NCI-H2196 treated with DMSO at 0.1 percent for 48 hours (cell line): Measurements from ENCODE around the gene MECP2.

Source experiments
- DNase-seq: peaks from one replicate; lab custom pipeline; 2025; ENCODE audit not compliant: unreplicated experiment; lab: John Stamatoyannopoulos, UW

MECP2 gene

DNA sequence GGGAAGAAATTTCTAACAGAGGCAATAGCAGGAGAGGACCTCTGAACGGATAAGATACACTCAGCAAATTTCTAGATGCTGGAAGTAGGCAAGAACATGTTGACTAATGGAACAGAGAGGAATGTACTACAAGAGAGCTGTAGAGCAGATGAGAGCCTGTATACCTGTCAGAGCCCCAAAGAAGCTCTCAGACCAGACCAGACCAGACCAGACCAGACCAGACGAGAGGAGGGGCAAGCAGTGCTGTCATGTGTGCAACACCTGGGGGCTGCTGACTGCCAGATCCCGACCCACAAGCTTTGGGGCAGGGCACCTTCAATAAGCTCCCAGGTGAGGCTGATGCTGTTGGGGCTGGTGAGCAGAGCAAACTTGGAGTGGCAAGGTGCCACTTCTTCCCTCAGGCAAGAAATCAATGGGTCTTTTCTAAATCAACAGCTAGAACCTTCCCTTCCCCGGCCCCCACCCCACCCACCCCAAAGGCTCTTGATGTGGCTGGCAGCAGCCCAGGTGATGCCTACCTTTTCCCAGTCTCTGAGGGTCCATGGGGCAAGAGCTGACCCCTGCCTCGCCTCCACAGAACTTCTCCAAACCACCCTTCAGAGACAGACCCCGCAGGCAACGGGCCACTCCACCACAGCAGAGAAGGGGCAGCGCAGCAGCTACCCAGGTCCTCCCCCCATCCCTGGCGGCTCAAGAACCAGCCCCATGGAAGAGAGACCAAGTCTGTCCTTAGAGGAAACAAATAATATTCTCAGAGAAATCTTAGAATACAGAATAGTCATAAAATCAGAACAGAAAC, 32.7 kb downstream of the MECP2 start:
- DNase-seq, result no peak

DNA sequence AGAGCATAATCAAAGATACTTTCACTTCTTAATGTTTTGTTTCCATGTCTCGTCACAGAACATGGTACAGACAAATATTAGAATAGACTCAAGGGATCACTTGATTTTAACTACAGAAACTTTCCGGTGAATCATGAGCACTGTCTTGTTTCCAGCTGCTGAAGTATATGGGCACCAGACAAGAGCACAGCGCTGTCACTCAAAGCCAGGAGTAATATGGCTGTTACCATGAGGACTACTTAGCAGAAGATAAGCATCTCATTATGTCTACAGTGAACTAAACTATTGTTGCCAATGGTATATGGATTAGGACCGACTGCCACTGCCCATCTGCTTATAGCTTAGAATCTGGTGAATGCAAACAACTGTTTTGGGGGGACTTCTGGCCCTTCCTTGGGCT, 34.3 kb downstream of the MECP2 start:
- DNase-seq, result no peak

DNA sequence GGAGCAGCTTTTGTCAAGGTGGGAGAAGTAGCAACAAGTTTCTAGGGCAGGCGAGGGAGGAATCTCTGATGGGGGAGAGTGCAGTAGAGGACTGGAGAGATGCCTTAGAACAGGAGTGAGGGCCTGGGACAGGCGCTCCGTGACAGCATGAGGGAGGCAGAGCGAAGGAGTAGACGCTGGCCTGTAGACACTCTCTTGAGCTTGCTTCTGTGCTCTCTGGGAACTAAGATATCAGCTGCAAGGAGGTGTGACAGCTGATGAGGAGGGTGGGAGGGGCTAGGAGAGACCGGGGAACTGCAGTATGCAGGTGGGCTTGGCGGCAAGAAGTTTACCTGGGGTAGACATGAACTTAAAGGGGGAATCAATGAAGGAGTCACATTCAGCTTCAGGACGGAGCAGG, 35.7 kb downstream of the MECP2 start:
- no peak for DNase-seq

DNA sequence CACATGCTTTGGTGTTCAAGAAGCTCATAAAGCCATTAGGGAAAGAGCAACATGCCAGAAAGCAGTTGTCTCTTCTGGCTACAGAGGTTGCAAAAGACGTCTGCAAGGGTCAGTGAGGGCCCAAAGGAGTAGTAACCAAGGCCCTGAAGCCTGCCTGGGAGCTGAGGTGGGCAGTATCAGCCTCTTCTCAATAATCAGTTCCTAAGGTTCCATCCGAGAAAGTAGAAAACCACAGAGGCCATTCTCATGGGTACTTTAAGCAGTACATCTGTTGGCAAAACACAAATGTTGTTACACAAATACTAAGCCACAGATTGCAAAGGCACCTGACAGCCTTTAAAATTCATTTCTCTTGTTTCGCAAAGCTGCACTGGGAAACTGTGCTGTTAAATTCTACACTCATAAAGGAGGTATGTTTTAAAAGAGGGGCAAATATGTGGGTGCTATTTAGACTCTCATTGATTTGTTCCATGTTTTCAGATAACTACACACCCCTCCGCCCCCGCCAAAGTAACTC, 37.7 kb downstream of the MECP2 start:
- no peak for DNase-seq

DNA sequence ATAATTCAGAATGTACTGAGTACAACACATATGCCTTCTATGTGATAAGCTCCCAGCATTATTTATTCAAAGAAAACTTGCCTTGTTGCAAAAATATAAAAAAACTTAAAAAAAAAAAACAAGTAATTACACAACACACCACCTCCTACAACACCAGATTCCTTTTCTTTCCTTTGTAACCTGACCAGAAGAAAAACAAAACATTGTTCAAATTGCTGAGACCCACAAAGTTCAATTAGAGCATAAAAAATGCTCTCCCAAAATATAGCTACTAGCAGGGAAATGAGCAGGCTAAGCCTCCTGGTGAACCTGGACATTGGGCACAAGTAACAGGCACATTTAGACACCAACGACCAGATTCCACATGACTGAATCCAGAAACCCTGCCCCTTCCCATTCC, 38.3 kb downstream of the MECP2 start:
- no peak for DNase-seq

DNA sequence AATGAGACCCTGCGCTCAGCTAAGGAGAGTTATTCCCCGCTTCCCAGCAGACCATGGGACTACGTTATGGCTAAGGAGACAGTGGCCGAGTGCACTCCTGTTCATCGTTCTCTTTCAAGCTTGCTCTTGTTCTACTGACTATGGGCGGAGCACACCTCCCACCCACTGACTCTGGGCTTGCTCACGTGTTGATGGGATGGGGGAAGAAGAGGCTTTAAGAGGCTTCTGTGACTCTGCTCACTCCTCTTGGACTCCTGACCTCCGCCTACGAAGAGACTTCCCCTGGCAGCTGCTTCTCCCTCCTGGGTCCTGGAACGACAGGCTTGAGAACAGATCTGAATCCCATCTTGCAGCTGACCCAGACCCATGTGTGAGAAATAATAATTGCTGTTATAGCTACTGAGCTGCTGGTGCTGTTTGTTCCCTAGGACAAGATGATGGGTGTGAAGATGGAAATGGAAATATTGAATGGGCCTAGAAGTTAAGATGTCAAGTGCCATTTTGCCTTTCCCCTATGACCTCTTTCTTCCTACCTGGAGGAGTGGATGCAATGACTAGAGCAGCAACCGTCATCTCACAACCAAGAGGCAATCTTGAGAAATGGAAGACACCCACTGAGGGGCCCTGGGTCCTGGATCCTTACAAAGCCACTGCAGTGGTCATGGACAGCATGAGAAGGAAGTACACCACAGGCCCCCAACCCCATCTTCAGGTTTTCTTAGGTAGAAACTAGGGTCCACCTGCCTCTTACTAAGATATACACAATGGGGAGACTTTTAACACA, 39.1 kb downstream of the MECP2 start:
- no peak for DNase-seq

DNA sequence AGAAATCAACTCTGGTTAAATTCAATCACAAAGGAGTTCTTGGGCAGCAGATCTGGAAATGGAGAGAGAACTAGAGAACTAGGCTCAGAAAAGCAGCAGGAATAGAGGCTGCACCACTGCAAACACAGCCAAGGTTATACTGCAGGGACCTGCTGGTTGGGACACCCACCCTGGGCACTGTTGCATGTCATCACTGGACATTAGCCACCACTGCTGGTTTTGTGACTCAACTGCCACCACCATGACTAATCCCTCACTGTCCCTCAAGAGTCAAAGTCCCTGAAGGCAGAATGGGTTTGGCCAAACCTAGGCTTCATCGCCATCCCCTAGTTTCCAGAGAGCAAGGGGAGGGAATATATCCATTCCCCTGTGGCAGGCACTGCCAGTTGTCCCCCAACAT, 39.7 kb downstream of the MECP2 start:
- DNase-seq, result no peak

DNA sequence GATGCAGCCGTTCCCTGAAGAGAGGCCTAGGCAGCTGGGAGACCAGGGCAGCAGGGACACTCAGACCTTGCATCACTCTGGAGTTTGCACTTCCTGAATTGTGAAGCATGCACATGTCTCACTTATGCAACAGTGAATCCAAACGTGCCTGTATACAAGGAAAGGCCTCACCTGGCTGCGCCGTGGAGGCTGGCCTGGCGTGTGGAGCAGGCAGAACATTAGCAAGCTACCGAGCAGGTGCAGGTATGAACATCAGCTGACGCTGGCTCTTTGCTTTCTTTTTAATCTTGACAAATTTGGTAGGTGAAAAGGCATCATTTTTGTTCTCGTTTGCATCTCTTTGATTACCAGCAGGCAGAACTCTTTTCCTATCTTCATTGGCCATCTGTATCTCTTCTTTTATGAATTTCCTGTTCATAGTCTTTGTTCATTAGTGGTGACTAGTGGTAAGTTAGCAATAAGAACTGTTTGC, 40.7 kb downstream of the MECP2 start:
- DNase-seq, result no peak

DNA sequence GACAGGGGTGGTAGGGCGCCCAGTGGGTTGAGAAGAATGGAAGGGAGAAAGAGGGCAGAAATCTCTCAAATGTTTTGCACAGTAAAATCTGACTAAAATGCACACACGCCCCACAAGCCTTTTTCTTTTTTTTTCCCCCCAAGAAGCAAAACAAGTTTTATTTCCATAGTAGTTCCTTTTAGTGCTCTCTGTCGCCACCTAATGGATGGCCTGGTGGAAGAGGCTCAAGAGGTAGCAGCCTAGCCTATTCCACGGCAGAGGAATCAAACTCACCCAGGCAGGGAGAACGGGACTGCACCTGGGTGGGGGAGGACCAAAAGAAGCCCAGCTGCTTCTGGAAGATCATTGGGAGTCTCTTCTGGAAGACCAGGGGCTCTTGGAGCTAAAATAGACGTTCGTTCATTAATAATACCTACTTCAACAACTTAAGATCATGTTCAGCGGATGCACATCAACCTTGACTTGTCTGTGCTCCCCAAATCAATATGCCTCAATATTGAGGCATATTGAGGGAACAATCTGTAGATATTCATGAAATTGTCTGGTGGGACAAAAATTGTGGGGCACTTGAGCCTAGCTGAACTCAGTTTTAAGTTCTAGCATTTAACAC, 46.2 kb downstream of the MECP2 start:
- DNase-seq, result peak; percentile 9

DNA sequence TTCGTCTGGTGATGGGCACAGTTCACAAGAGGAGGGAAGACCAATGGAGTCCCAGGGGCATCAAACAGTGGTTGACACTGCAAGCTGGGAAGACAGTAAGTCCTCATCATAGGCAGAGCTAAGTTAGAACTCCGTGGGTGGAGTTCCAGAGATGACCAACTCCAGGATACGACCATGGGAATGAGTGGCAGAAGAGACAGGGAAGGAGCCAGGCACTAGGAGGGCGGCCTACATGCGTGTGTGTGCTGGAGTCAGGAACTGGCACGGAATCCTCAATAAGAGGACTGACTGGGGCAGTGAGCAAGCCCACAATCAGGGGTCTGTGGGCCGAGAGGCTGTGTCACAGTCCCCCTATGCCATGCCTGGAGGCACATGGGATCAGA, 47.4 kb downstream of the MECP2 start:
- no peak for DNase-seq

DNA sequence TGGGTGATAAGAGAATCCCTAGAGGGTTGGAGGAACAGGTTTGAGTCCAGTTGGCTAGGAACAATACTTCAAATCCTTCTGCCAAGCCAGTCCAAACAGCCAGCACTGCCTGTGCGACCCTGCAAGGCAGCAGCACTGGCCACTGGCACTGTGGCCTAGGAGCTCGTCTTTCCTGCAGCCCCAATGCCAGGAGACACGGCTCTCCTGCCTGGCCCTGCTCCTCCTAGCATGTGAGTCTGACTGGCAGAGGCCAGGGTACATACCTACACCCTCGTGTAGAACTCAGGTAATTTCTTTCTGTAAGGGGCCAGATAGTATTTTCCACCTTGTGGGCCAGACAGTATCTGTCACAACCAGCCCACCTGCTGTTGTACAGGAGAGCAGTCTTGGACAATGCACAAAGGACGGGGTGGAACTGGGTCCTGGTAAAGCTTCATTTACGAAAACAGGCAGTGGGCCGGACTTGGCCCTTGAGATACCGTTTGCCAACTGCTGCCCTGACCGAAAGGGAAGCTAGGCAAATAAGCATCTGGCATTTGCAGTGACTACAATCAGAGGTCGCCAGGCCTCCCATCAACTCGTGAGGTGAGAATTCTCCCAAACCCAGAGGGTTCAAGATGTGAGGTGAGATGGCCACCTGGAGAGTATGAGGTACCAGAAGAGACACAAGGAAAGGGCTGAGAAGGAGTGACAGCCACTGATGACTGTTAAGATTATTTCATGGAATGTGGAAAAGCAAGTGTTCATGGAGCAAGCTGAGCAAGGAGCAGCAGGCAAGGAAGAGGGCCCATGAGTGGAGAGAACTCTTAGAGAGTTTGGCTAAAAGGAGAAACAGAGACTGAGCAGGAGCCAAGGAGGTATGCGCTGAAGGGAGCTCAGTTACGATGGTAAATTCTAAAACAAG, 48.1 kb downstream of the MECP2 start:
- no peak for DNase-seq

DNA sequence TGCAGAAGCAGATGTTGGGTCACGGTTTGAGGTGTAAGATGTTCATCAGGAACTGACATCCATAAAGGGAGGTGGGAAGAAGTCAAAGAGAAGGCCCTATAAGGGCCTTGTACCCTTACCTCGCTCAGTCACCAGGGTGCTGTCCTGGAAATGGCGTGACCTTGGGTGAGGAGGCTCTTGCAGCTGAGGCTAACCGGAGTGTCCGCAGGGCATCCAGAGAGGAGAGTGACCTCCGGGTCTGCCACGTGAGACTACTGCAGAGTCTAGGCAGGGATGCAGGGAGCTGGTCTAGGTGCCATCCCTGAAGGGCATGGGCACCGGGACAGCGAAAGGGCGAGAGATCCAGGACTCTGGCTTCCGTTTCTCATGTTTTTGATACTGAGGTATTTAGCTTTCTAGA, 49.1 kb downstream of the MECP2 start:
- no peak for DNase-seq

DNA sequence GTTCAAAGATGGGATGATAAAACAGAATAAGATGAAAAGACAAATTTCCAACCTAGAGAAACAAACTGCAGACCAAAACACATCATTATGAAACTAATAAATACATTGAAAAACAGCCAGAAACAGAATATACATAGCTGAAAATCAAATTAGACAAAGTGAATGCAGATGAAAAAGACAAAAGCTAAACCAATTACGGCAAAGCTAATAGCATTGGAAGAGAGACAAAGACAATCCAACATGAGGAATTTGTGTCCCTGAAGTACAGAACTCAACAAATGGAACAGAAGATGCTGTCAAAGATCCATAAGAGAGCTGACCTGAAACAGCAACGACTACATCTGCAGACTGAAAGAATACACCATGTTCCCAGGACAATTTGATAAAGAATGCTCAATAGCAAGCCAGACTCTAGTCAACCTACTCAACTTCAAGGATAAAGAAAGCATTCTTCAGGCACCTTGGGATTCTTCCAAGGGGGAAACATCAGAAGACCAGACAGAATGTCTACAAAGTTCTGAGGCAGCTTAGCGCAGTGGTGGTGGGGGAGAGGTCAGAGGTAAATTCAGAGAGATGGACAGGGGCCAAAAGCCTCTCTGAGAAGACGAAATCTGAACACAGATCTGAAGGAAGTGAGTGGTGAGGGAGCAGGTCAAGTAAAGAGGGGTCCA, 50.4 kb downstream of the MECP2 start:
- DNase-seq, result no peak

DNA sequence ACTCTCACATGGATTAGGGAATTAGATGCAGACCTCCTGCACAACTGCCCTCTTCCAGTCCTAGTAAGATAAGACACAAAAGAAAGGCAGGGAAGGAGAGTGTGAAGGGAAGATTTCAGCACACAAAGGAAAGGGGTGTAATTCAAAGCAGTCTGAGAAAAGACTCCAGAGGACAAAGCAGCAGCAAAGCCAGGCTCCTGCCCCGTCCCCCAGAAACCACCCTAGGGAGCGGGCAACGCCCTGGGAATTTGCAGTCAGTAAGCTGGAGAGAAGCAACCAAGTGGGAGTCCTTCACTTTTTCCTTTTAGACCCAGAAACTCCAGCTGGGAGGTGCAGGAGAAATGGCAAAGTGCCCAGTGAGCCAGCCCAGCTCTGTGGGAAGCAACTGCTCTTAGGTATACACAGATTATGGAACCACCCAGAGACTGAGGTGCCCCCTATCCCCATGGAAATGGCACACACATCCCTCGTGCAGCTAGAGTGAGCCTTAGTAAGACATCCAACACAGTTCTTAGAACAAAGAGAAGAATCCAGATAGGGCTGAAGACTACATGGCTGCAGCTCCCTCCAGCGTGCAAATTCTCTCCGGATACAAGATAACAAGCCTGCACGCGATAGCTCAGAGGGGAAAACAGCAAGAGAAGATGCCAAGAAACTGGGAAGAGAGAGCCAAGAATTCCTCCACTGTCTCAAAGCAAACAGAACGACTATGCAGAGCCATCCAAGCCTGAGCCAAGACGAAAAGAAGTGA, 51.3 kb downstream of the MECP2 start:
- DNase-seq, result no peak

DNA sequence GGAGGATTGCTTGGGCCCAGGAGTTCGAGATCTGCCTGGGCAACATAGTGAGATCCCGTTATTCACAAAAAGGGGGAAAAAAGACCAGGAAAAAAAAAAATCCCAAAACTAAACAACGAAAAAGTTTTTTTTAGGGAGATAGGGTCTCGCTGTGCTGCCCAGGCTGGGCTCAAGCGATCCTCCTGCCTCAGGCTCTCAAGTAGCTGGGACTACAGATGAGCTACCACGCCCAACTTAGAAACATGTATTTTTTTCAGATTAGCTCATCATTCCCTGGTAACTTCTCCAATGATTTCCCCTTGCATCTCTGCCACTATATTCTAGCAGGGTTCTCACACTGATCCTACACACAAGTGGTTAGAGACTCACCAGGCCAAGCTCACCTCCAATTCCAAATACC, 53.4 kb downstream of the MECP2 start:
- DNase-seq, result no peak

DNA sequence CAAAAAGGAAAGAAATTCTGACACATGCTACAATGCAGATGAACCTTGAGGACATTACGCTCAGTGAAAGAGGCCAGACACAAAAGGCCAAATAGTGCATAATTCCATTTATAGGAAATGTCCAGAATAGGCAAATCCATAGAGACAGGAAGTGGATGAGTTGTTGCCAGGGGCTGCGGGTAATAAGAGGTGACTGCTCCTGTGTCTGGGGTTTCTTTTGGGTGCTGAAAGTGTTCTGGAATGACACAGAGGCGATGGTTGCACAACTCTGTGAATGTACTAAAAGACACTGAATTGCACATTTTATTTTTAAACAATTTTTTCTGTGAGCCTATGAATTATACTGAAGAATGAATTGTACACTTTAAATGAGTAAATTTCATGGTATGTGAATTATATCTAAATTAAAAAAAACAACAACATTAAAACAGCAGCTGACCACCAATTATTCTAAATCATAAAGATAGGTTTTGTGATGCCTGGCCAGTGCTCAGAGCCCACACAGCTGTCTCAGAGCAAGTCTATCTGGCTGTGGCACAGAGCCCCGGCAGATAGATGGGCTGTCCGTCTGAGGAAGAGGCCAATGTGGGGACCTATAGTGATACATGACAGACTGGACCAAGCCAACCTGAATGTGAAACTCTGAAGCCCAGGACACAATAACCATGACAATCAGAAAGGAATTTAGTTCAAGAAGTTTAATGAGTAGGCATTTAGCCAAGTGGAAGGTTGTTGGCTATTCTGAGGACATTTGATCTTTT, 54.3 kb downstream of the MECP2 start:
- DNase-seq, result no peak

DNA sequence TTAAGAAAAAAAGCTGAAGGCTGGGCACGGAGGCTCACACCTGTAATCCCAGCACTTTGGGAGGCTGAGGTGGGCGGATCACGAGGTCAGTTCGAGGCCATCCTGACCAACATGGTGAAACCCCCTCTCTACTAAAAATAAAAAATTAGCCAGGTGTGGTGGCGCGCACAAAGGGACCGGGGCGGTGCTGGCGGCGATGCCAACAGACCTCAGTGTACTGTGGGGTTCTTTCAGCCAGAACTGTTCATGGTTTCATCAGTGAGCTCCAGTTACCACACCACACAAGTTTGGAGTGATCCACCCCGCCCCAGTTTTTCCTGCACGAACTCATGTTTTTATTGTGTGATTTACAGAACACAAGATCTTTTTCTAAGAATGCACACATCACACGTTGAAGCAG, 56.7 kb downstream of the MECP2 start:
- no peak for DNase-seq

DNA sequence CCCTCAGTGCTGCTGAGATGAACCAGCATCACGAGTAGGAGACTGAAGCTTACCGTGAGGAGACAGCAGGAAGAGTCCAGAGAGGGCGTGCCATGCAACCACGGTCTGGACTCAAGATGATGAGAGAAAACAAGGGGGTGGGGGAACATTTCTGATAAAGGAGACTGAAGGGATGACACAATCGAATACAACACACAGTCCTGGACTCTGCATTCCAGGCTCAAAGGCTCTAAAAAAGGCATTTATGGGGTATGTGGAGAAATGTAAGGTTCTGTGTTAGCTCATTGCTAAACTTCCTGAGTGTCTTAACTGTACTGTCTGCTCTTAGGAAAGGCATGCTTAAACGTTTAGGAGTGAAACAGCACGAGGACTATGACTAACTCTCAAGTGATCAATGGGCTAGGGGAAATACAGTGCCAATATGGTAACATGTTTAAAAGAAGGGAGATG, 57.2 kb downstream of the MECP2 start:
- DNase-seq, result no peak

DNA sequence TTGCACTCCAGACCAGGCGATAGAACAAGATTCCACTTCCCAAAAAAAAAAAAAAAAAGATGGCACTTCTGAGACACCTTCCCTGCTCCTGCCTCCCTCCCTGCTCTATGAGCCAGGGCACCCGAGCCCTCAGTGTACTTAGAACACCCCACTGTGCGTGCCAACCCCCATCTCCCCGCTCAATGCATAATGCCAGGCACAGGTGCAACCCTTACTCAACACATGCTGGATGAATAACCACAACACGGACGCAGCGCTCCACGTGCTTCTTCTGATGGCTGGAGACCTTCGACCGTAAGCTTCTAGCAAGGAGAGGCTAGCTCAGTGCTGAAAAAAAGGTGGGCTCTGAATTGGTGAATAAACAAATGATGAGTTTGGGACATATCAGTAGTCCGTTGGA, 57.9 kb downstream of the MECP2 start:
- DNase-seq, result no peak
